K562 (cell line): Measurements from ENCODE around the gene RPS8. TPM values are rescaled to one million over a fixed set of nuclear protein-coding genes. Genes with fewer than 3 reads are reported as not detected.

Experiments used
- CBX2 ChIP-seq: fragments of 200-600 bp; sonication (generic); IDR thresholded peaks from one replicate; pipeline ENCODE4 v1.6.1; 2012; ENCODE audit warnings: mild to moderate bottlenecking, low read length, inconsistent platforms; ENCODE audit not compliant: insufficient read depth, poor library complexity, severe bottlenecking
- ETV1 ChIP-seq: fragments of 450-650 bp; conservative IDR thresholded peaks from 2 replicates; pipeline ENCODE4 v1.6.1; 2016; ENCODE audit warnings: missing genetic modification characterization, control low read depth, low read depth, missing compliant biosample characterization
- NELFE ChIP-seq: IDR thresholded peaks from 2 replicates; pipeline ENCODE4 v1.6.1; 2011; ENCODE audit warnings: mild to moderate bottlenecking; ENCODE audit not compliant: insufficient read depth, insufficient read length
- SMARCE1 ChIP-seq: fragments of 450-650 bp; IDR thresholded peaks from 2 replicates; pipeline ENCODE4 v1.7.1; 2016; ENCODE audit warnings: mild to moderate bottlenecking
- polyA plus RNA-seq, 8 experiments: library from polyadenylated mRNA; depleted of rRNA in 4 of 8; stranded (reverse) in 5 of 8; unstranded in 3 of 8; fragments of >200 nt; fragmentation: Nextera tagmentation in 2 of 8; fragmentation: Illumina TruSeq in 1 of 8; extraction: Ambion mirVana in 2 of 8; extraction: Trizol in 1 of 8; gene quantifications; 2 replicates each; pipeline versions ENCODE4 v1.2.1 to v1.2.3, GENCODE V29; 2011 to 2014; ENCODE audit warnings: inconsistent platforms in 1 of 8, missing spikeins in 1 of 8
- total RNA-seq, 7 experiments: library from RNA; depleted of rRNA in 6 of 7; stranded (reverse); fragments of >200 nt in 6 of 7; fragmentation: Illumina TruSeq in 2 of 7; extraction: Trizol in 2 of 7; gene quantifications; 2 replicates each; pipeline versions ENCODE4 v1.2.1 to v1.2.3, GENCODE V29; 2011 to 2021; ENCODE audit warnings: low replicate concordance in 1 of 7
- TF ChIP-seq, protein P1 (sequence below): sonication (generic); formaldehyde crosslinking; IDR thresholded peaks from 2 replicates; pipeline ENCODE4 v1.8.0; 2023; ENCODE audit warnings: mild to moderate bottlenecking, missing genetic modification reagents
- TF ChIP-seq, protein P2 (sequence below): fragments of 450-650 bp; IDR thresholded peaks from 2 replicates; pipeline ENCODE4 v1.6.1; 2018; ENCODE audit not compliant: partially characterized antibody
- TF ChIP-seq, protein P3 (sequence below), 2 experiments: fragments of 450-650 bp in 1 of 2; sonication (generic) in 1 of 2; formaldehyde crosslinking in 1 of 2; IDR thresholded peaks; 2 replicates each; pipeline versions ENCODE4 v1.7.1 to v1.9.0; 2016 to 2022; ENCODE audit warnings: inconsistent platforms in 1 of 2, mild to moderate bottlenecking in 1 of 2, missing genetic modification reagents in 1 of 2

Gene RPS8
- total and polyA plus RNA-seq, 9 of the 15 experiments (the other 6 are each of a cell fraction or from before 2014, with no cell fraction given): 2,431 to 4,168 (median 3,109) TPM

DNA sequence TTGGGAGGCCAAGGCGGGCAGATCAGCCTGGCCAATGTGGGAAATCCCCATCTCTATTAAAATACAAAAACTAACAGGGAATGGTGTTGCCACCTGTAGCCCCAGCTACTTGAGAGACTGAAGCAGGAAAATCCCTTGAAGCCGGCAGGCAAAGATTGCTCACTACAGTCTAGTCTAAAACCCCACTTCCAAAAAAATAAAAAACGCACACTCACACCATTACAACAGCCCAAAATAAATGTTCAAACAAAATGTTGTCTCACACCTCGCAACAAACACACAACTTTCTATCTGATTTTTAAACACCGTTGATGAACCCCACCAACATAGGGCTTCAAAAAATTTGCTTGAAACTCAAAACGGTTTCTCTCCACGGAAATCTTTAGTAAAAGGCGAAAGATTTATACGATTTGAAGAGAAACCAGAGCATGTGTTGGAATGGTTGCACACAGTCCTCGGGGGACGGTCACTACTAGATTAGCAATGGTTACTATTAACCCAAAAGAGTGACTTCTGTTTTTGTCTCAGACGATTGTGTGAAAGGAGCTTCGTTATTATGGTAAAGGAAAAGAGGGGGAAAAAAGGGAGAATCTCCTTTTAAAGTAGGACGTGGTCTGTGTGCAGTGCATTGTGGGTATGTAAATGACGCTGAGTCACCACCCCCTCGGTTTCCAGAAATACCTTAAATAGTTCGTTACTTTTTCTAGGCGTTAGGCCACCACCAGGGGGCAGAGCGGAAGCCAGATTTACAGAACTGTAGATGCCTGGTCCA lies 44.4 kb upstream of the RPS8 start, which contains the start of gene RNU5D-1 (continued):
- TF ChIP-seq, protein P1, sequence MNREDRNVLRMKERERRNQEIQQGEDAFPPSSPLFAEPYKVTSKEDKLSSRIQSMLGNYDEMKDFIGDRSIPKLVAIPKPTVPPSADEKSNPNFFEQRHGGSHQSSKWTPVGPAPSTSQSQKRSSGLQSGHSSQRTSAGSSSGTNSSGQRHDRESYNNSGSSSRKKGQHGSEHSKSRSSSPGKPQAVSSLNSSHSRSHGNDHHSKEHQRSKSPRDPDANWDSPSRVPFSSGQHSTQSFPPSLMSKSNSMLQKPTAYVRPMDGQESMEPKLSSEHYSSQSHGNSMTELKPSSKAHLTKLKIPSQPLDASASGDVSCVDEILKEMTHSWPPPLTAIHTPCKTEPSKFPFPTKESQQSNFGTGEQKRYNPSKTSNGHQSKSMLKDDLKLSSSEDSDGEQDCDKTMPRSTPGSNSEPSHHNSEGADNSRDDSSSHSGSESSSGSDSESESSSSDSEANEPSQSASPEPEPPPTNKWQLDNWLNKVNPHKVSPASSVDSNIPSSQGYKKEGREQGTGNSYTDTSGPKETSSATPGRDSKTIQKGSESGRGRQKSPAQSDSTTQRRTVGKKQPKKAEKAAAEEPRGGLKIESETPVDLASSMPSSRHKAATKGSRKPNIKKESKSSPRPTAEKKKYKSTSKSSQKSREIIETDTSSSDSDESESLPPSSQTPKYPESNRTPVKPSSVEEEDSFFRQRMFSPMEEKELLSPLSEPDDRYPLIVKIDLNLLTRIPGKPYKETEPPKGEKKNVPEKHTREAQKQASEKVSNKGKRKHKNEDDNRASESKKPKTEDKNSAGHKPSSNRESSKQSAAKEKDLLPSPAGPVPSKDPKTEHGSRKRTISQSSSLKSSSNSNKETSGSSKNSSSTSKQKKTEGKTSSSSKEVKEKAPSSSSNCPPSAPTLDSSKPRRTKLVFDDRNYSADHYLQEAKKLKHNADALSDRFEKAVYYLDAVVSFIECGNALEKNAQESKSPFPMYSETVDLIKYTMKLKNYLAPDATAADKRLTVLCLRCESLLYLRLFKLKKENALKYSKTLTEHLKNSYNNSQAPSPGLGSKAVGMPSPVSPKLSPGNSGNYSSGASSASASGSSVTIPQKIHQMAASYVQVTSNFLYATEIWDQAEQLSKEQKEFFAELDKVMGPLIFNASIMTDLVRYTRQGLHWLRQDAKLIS (CRISPR knock-in tag): peak; percentile 93
- TF ChIP-seq NELFE (peak; percentile 74), CBX2 (no peak), ETV1 (peak; percentile 55), SMARCE1 (no peak; the same call in 1 of the 2 replicates)
- TF ChIP-seq, protein P2, sequence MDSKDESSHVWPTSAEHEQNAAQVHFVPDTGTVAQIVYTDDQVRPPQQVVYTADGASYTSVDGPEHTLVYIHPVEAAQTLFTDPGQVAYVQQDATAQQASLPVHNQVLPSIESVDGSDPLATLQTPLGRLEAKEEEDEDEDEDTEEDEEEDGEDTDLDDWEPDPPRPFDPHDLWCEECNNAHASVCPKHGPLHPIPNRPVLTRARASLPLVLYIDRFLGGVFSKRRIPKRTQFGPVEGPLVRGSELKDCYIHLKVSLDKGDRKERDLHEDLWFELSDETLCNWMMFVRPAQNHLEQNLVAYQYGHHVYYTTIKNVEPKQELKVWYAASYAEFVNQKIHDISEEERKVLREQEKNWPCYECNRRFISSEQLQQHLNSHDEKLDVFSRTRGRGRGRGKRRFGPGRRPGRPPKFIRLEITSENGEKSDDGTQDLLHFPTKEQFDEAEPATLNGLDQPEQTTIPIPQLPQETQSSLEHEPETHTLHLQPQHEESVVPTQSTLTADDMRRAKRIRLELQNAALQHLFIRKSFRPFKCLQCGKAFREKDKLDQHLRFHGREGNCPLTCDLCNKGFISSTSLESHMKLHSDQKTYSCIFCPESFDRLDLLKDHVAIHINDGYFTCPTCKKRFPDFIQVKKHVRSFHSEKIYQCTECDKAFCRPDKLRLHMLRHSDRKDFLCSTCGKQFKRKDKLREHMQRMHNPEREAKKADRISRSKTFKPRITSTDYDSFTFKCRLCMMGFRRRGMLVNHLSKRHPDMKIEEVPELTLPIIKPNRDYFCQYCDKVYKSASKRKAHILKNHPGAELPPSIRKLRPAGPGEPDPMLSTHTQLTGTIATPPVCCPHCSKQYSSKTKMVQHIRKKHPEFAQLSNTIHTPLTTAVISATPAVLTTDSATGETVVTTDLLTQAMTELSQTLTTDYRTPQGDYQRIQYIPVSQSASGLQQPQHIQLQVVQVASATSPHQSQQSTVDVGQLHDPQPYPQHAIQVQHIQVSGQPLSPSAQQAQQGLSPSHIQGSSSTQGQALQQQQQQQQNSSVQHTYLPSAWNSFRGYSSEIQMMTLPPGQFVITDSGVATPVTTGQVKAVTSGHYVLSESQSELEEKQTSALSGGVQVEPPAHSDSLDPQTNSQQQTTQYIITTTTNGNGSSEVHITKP: peak; percentile 66
- TF ChIP-seq, protein P3, sequence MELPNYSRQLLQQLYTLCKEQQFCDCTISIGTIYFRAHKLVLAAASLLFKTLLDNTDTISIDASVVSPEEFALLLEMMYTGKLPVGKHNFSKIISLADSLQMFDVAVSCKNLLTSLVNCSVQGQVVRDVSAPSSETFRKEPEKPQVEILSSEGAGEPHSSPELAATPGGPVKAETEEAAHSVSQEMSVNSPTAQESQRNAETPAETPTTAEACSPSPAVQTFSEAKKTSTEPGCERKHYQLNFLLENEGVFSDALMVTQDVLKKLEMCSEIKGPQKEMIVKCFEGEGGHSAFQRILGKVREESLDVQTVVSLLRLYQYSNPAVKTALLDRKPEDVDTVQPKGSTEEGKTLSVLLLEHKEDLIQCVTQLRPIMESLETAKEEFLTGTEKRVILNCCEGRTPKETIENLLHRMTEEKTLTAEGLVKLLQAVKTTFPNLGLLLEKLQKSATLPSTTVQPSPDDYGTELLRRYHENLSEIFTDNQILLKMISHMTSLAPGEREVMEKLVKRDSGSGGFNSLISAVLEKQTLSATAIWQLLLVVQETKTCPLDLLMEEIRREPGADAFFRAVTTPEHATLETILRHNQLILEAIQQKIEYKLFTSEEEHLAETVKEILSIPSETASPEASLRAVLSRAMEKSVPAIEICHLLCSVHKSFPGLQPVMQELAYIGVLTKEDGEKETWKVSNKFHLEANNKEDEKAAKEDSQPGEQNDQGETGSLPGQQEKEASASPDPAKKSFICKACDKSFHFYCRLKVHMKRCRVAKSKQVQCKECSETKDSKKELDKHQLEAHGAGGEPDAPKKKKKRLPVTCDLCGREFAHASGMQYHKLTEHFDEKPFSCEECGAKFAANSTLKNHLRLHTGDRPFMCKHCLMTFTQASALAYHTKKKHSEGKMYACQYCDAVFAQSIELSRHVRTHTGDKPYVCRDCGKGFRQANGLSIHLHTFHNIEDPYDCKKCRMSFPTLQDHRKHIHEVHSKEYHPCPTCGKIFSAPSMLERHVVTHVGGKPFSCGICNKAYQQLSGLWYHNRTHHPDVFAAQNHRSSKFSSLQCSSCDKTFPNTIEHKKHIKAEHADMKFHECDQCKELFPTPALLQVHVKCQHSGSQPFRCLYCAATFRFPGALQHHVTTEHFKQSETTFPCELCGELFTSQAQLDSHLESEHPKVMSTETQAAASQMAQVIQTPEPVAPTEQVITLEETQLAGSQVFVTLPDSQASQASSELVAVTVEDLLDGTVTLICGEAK (IDR thresholded peaks at IDR 0.05): peak; percentile 50
- TF ChIP-seq, protein P3 (CRISPR knock-in tag; IDR thresholded peaks at IDR 0.05): peak; percentile 70
